ENCODE measurements around the gene MLLT3. TPM values are rescaled to one million over a fixed set of nuclear protein-coding genes. Genes with fewer than 3 reads are reported as not detected.

Gene MLLT3
- total RNA-seq, 1 donor from 2014 or later: 9.9 TPM

DNA sequence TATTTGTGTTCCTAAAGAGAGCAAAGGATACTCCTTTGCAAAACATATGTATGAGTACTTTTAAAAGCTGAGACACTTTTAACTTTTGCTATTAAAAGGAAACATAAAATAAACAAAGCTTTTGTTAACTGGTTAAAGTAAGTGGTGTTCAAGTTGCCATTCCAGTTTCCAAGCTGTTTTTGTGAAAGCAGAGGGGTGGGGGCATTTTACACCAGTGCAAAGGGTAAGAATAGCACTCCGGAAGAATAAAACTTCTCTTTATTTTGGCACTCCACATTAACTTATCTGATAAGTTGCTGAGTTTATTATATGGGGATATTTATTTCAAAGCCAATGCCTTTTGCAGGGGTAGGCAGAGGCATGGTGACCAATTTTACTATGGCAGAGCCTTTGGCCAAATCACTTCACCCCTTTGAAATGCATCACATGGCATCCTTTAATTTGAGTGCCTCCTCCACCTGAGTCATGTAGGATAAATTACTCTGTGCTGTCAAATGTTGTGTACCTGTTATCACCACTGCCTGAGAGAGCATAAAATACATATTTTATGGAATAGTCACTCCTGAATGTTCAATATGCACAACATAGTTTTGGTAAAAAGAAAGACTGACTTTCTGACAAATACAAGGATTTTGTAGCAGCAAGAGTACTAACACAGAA lies 62.9 kb downstream of the MLLT3 start:
- DNase-seq (ENCODE audit: low spot score): no peak

DNA sequence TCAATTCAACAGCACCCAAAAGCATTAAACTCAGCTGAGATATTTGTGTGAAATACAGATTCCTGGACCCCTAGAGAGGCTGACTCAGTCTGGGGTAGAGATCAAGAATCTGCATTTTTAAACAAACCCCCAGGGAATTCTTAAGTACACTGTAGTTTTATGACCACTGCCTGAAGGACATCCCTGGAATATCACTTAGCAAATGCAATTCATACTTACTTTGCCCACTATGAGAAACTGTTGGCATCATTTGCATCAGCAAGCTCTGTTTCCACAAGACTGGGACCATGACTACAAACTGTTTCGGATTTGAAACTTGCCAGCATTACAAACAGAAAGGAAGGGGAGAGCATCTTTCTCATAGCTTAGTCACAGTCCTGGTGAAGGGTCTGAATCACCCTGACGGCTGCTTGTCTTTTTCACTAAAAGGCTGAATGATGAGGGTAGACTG lies 63.7 kb downstream of the MLLT3 start:
- no peak for DNase-seq (ENCODE audit: low spot score)

DNA sequence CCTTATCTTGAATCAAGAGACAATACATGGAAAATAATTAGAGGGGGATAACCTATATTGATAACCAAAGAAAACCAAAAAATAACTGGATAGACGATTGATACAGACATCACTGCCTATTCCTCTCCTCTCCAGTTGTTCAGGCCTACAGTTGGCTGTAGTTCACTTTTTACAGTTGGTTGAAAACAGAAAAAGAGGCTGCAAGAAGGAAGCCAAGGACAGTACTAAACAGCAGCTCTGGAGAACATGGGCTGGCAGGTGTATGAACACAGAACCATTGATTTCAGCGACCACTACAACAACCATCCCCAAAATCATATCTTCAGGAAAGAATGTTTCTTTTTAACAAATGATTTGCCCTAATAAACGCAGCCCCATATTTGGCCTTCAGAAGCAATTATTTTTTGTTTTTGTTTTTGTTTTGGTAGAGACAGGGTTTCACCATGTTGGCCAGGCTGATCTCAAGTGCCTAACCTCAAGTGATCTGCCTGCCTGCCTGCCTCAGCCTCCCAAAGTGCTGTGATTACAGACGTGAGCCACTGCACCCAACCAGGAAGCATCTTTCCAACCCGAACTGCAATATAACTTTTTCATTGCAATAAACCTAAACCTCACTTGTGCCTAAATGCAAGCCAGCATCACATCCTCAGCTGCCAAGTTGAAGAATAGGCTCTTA lies 64.3 kb downstream of the MLLT3 start:
- no peak for DNase-seq (ENCODE audit: low spot score)

DNA sequence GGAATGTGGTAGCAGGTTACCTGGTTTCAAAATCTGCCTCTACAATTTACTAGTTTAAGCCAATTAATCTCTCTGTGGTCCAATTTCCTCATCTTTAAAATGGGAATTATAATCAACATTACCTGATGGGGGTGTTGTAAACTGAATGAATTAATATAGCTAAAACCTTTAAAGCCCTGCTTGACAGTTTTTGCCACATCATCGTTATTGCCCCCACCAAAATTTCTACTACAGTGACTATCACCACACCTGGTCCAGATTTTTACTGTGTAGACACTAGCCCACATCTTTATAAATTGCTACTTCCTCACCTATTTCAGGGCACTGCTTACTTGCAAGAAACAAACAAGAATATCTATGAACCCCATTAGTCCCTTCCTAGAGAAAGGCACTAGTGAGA lies 65.0 kb downstream of the MLLT3 start:
- DNase-seq (ENCODE audit: low spot score): no peak

DNA sequence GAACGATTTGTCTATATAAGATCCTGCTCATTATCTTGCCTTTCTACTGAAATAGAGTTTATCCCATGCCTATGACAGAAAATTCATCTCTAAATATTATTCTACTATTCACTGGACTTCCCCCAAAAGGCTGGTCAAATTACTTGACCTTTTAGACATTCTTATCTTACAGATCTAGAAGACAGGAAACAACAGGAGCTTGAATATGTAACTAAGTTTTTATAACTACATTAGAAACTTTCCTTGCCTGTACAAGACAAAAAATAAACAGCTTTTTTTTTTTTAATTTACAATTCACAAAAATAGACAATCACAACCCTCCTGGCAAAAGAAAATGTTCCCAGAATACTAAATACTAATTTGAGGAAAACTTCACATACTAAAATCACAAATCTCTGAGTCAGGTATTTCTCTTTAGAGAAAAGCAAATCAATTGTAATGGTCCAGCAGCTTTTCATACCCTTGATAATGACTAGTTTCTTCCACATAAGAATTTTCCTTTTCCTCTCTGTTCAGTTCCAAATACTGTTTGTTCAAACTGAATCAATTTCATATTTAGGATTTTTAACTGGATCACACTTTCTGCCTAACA lies 68.6 kb downstream of the MLLT3 start:
- DNase-seq (ENCODE audit: low spot score): no peak

DNA sequence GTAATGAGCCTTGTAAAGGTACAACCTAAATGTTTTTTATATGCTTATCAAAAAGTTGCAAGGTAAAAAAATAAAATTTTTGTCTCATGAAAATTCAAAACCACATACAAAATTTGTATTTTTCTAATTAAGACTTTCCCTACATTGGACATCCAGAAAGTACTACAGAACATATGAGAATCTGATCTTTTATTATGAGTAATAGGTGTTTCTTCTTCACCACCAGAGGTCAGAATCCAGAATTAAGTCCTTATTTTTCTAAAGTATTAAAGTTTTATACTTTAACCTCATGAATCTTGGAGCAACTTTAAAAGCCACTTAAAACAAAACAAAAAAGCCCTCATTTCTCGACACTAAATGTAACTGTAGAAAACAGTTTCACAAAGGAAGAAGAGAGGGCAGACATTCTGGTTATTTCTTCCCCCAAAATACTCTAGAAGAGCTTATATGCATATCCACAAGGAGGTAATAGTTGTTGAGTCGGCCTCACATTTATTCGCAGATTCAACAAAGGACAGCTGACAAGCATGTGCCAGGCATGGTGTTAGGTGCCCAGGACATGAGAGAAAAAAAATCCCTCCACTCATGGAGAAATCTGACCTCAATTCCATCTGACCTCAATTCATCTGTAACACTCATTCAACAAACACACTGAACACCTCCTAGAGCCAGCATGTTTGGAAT lies 69.3 kb downstream of the MLLT3 start:
- no peak for DNase-seq (ENCODE audit: low spot score)

DNA sequence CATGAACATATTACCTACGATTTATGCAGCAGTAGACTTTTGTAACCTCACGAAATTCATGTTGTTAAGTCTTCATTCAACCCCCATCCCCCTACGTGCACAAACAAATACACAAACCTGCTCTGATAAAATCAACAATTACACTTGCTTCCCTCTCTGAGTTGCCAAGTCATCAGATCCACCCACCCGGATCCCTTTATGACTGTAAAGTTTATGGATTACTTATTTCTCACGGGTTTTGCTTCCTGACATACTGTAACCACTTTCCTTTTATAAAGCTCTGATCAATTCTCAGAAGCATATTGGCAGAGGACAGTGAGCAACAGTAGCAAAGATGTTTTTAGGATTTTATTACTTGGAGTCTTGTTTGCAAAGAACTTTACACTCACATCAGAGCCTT lies 70.5 kb downstream of the MLLT3 start:
- no peak for DNase-seq (ENCODE audit: low spot score)

DNA sequence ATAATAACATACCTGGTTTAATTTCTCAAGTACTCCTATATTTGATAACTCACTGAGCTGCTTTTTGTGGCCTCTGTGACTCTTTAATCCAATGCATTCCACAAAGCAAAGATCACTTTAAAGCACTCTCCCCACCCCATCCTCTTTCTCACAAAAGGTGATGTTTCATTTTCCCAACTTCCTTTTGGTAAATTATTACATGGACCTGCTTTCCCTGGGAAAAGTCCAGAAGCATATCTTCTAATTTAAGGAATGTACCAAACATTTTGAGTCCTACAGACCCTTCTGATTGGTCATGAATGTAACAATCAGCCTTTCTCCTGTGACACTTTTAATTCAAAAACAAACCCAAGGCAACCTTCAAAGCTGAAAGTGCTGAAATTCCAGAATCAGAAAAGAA lies 71.1 kb downstream of the MLLT3 start:
- DNase-seq (ENCODE audit: low spot score): no peak

DNA sequence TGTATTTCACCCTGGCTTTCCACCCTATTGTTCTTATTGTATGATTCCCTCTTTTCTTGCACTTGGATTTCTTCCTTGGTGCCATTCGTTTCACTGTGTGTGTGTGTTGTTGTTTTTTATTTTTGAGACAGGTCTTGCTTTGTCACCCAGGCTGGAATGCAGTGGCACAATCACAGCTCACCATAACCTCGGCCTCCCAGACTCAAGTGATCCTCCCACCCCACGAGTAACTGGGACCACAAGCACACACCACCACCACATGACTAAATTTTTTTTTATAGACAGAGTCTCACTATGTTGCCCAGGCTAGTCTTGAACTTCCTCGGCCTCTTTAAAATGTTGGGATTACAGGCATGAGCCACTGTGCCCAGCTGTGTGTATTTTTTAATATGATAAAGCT lies 72.0 kb downstream of the MLLT3 start:
- no peak for DNase-seq (ENCODE audit: low spot score)

DNA sequence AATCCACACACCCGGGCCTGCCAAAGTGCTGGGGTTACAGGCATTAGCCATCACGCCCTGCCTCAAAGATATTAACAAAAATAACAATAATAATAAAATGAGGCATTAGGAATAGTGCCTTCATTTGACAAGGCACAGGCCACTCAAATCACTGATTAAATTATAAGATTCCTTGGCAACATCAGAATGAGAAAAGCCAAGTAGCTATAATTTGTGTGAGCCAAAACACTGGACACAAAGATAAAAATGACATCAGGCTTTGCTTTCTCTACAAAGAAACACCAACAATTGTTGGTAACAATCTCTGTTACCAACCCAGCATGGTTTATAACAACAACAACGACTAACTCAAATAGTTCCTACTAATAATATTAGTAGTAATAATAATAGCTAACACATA lies 73.2 kb downstream of the MLLT3 start:
- no peak for DNase-seq (ENCODE audit: low spot score)

DNA sequence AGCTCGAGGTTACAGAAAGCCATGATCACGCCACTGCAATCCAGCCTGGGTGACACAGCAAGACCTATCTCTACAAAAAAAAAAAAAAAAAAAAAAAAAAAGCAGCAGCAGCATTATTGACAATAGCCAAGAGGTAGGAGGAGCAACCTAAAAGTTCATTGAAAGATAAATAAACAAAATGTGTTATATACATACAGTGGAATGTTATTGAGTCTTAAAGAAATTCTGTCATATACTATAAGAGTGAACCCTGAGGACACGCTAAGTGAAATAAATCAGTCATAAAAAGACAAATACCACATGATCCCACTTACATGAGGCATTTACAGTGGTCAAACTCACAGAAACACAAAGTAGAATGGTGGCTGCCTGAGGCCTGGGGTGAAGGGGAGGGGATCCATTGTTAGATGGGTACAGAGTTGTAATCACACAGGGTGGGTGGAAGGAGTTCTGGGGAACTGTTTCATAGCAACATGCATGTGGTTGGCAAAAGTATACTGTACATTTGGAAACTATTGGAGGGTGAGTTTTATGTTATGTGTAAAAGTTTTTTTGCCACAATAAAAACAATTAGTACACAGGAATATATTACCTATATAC lies 77.2 kb downstream of the MLLT3 start:
- DNase-seq (ENCODE audit: low spot score): no peak

DNA sequence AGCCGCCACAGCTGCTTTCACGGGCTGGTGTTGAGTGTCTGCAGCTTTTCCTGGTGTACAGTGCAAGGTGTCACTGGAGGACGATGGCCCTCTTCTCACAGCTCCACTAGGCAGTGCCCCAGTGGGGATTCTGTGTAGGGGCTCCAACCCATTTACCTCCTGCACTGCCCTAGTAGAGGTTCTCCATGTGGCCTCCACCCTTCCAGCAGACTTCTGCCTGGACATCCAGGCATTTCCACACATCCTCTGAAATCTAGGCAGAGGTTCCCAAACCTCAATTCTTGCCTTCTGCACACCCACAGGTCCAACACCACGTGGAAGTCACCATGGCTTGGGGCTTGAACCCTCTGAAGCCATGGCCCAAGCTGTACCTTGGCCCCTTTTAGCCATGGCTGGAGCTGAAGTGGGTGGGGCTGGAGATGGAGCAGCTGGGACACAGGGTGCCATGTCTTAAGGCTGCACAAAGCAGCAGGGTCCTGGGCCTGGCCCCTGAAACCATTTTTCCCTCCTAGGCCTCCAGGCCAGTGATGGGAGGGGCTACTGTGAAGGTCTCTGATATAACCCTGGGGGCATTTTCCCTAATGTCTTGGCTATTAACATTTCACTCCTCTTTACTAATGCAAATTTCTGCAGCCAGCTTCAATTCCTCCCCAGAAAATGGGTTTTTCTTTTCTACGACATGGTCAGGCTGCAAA lies 82.0 kb downstream of the MLLT3 start:
- no peak for DNase-seq (ENCODE audit: low spot score)

DNA sequence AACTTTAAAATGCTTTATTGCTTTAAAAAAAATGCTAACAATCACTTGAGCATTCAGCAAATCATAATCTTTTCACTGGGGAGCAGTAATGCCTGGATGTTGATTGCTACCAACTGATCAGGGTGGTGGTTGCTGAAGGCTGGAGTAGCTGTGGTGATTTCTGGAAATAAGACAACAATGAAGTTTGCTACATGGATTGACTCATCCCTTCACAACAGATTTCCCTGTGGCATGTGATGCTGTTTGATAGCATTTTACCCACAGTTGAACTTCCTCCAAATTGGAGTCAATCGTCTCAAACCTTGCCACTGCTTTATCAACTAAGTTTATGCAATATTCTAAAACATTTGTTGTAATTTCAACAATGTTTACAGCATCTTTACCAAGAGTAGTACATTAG lies 83.3 kb downstream of the MLLT3 start:
- DNase-seq (ENCODE audit: low spot score): no peak

DNA sequence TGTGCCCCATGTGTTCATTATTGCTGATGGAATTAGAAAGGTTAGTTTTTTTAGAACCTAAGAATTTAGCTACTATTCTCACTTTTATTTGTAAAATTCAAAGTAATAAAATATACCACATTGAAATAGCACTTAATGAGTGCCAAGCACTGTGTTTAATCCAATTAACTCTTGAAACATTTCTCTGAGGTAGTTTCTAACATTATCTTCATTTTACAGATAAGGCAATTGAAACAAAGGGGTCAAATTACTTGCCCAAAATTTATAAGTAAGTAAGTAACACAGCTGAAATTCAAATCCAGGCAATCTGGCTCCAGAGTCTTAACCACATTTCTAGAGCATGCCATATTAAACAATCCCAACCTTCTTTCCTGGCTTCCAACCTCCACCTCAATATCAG lies 84.2 kb downstream of the MLLT3 start:
- DNase-seq (ENCODE audit: low spot score): no peak

DNA sequence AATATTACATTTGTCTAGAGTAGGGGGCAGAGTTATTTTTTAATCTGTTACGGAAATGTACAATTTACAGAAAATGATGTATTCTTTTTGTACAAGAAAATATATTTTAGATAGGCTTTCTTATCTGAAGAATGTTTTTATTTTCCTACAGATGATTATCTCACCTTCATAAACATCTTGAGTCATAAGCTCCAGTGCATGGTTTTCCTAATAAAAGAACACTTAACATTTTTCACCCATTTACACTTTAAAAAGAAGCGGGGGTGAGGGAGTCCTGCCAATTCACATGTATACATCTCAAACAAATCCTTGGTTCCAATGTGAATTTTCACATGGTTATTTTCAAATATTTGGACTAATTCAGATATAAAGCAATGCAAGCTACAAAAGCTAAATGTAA lies 85.0 kb downstream of the MLLT3 start:
- DNase-seq (ENCODE audit: low spot score): no peak

DNA sequence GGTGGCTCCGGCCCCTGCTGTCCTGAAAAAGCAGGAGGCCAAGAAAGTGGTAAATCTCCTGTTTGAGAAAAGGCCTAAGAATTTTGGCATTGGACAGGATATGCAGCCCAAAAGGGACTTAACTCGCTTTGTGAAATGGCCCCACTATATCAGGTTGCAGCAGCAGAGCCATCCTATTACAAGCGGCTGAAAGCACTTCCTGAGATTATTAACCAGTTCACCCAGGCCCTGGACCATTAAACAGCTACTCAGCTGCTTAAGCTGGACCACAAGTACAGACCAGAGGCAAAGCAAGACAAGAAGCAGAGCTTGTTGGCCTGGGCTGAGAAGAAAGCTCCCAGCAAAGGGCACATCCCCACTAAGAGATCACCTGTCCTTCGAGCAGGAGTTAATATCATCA lies 89.7 kb downstream of the MLLT3 start:
- DNase-seq (ENCODE audit: low spot score): no peak

DNA sequence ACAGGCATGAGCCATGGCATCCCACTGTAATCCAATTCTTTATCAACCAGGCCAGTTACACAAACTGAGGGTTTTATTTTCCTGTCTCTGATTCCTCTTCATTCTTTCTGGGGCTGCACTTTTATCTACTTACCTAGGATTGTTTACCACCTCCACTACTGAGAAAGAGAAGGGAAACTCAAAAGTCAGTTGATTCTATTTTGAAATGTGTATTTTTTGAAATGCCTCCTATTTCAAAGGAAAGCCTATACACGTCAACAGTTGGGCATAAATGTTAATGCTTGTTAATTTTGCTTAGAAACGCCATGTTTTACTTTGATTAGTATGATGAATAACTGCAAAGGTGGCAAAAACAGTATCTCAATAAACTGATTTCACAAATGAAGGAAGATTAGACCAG lies 92.5 kb downstream of the MLLT3 start:
- no peak for DNase-seq (ENCODE audit: low spot score)

DNA sequence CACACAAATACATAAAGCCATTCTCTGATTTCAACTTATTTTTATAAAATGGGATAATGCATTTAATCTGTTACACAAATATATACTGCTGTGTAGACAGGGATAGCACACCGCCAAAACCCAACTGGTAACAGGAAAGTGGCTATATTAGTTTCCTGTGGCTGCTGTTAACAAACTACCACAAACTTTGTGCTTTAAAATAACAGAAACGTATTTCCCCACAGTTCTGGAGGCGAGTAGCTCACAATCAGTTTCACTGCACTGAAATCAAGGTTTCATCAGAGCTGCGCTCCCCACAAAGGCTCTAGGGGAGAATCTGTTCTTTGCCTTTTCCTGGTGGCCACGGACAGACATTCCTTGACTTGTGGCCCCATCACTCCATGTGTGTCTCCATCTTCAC lies 94.0 kb downstream of the MLLT3 start:
- no peak for DNase-seq (ENCODE audit: low spot score)

DNA sequence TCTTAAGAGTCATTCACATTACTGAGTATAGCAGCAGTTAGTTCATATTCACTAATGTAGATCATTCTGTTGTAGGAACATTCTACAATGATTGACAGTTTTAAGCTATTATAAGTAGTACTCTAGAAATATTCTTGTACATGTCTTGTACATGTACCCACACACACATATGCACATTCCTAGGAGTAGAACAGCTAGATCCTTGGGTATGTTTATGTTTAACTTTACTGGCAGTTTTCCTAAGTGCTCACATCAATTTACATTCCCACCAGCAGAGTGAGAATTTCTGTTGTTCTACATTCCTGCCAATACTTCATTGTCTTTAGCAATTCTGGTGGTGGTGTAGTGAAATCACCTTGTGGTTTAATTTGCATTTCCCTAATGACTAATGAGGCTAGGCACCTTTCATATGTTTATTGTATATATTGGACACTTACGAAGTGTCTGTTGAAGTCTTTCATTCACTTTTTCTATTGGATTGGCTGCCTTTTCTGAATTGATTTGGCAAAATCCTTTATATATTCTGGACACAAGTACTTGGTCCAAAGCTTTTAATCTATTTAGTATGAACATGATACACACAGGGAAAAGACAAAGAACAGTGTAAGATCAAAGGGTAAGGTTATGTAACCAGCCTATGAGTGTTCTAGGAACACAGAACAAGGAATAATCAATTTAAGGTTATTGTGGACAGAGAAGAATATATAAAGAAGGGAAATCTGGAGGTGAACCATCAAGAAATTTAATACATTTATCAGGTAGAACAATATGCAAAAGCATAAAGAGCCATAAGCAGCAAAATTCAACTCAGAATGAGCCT lies 95.6 kb downstream of the MLLT3 start:
- DNase-seq (ENCODE audit: low spot score): no peak

DNA sequence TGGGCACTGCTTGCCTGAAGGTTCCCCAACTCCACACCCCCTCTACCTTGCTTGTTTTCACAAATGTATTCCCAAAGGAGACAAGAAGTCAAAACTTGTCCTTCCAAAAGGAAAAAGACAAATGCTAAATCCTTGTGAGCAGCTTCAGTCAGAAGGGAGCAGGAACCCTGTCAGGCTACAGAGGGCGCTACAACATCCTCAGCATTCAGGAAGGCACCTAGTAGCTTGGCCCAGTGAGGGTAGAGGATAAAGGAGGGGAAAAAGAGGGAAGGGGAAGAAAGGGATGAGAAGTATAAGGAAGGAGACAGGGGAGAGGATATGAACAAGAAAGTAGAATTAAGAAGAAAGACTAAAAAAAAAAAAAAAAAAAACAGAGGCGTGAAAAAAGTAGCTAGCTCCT lies 97.5 kb downstream of the MLLT3 start:
- no peak for DNase-seq (ENCODE audit: low spot score)

Data from mesenteric fat pad (tissue), 1 donor.